Stimulated activated CD8-positive, alpha-beta memory T cell treated with anti-CD3 and anti-CD28 coated beads, Interleukin-12 subunit alpha, Interleukin-12 subunit beta, amount 100 ng/mL, for 4 hours (primary cell): Measurements from ENCODE around the gene DCP1A.
"Not testable (repeated sequence)": the region's sequence is repeated elsewhere in the genome, so short reads cannot be mapped to it uniquely, and the experiment has no call there.

Experiments used
- DNase-seq: peaks from one replicate; pipeline ENCODE4 v3.0.0-alpha.2; 2020; ENCODE audit warnings: low read depth

The DCP1A gene

GRCh38 chr3:53328746-53329145, 18.6 kb downstream of the DCP1A start:
- no peak for DNase-seq

DNA sequence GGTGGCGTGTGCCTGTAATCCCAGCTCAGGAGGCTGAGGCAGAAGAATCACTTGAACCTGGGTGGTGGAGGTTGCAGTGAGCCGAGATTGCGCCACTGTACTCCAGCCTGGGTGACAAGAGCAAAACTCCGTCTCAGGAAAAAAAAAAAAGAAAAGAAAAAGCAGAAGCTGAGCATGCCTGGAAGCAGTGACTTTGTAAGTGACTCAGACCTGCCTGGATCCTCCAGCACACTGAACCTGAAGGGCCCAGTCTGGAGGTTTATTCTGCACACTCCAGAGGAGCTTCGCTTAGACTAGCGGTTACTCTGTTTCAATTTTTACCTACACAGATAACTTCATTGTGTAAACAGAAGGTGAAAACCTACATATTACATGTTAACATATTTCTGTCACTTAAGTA, 19.4 kb downstream of the DCP1A start:
- DNase-seq = not testable (repeated sequence)

DNA sequence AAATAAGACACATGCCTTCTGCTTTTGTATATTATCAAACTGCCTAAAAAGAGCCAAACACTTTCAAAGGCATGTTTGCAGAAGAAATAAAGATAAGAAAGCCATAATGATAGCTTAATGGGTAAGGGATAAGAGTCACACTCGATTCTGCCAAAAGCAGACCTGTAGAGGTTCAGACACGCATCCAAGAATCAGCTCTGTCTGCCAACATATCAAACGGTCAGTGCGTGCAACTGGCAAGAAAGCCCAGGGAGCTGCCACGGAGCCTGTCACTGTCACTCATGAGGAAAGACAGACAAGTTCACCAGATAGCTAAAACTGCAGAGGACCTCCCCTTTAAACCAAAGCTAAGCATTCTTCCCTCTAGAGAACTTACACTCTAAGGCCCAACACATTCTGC, 23.2 kb downstream of the DCP1A start:
- DNase-seq = no peak

GRCh38 chr3:53320697-53321096, 26.6 kb downstream of the DCP1A start:
- no peak for DNase-seq

- no peak for DNase-seq
These were observed 28.8 kb downstream of the DCP1A start for GRCh38 chr3:53318522-53318921.

GRCh38 chr3:53312832-53313231, 34.5 kb downstream of the DCP1A start:
- DNase-seq = no peak

DNA sequence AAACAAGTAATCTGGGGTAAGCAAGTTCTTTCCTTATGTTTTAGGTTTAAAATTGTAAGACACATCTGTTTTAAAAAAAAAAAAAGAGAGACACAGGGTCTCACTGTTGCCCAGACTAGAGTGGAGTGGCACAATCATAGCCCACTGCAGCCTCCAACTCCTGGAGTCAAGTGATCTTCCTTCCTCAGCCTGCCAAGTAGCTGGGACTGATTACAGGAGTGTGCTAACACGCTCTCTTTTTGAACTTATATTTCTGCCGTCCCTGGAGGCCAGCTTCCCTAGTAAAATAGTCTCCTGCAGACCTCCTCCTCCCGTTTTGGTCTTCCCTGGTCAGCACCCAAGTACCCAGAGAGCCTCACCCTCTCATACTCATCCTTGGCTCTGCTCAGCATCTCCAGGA, 35.5 kb downstream of the DCP1A start:
- no peak for DNase-seq

GRCh38 chr3:53303957-53304356, 43.4 kb downstream of the DCP1A start:
- no peak for DNase-seq

DNA sequence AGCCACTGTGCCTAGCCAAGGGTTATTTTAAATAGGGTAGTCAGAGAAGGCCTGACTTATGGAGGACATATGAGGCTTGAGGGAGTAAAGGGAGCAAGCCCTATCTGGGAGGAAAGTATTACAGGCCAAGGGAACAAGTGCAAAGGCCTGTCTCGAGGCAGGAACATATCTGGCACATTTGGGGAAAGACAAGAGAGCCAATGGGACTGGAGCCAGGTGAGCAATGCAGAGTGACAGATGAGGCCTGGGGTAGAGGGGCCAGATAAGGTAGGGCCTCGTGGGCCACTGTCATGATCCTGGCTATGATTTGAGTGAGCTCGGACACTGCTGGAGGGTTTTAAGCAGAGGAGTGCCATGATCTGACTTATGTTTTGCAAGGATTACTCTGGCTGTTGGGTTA, 43.8 kb downstream of the DCP1A start:
- no peak for DNase-seq

- no peak for DNase-seq
These were observed 46.5 kb downstream of the DCP1A start for GRCh38 chr3:53300826-53301225.

GRCh38 chr3:53299611-53300023, 47.7 kb downstream of the DCP1A start:
- DNase-seq = not testable (repeated sequence)

DNA sequence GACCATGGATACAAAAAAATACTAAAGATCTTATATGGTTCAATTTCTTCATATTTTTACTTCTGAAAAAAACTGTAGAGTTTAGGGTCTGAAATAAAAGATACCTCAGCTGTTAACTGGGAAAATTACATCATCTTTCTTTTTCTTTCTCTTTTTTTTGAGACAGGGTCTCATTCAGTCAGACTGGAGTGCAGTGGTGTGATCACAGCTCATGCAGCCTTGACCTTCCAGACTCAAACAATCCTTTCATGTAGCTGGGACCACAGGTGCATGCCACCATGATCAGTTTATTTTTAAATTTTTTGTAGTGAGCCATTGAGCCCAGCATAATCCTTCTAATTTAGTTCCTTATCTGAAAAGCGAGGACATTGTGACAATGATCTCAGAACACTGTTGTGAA, 51.9 kb downstream of the DCP1A start:
- no peak for DNase-seq

DNA sequence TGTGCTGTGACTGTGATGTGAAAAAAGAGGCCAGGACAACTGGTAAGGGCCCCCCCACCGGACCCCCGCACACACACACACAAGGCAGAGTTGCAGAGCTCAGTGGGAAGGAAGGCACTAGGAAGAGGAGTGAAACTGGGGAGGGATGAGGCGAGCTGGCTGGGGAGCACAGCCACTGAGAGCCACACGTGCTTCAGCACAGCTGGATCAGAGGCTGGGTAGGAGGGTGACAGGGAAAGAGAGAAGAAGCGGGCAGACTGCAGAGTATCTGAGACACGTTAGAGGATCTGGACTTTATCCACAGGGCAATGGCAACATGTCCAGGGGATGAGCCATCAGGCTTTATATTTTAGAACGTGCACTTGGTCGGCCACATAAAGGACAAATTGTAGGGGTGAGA, 53.5 kb downstream of the DCP1A start:
- DNase-seq = no peak

DNA sequence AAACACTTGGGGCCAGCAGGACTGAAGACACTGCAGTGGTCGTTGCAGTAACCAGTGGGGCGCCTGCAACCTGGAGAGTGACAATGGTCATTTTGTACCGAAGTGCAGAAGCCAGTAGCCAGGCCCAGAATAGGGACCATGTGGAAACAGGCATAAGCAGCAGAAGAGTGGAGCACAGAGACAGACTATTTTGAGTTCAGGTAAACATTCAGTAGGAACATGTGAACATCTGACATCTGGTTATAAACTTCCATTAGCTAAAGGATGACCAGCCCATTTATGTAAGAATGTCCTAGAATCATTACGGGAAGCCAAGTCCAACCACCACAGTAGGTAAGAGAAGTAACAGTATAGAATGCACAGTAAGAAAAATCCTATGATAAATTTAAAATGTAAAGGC, 59.1 kb downstream of the DCP1A start:
- DNase-seq = no peak

DNA sequence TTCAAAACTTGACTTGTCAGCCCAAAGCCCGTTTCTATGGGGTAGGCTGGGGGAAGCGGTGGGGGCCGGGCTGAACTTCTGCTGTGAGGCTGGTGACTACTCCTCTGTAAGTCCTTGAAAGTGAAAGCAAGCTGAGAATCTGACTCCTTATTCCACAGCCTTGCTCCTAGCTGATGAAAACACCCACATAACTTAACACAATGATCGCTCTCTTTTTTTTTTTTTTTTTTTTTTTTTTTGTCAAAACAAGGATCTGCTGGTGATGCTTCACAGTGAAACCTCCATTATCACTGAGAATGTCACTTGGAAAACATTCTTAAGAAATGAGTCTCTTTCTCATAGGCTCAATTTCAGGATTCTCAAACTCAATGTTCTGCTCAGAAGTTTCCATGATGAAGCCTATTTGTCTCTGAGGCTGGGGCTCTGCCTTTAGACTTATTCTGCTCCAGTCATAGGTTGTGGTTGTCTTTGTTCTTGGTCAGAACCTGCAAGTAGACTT, 60.2 kb downstream of the DCP1A start:
- DNase-seq = no peak

- no peak for DNase-seq
These were observed 60.6 kb downstream of the DCP1A start for GRCh38 chr3:53286727-53287126.

- DNase-seq = no peak
These were observed 64.8 kb downstream of the DCP1A start for GRCh38 chr3:53282581-53282980.

GRCh38 chr3:53278667-53279066, 68.7 kb downstream of the DCP1A start:
- no peak for DNase-seq

- DNase-seq = no peak
These were observed 72.3 kb downstream of the DCP1A start for GRCh38 chr3:53274938-53275605.

- no peak for DNase-seq
These were observed 74.1 kb downstream of the DCP1A start for GRCh38 chr3:53273146-53273670.

DNA sequence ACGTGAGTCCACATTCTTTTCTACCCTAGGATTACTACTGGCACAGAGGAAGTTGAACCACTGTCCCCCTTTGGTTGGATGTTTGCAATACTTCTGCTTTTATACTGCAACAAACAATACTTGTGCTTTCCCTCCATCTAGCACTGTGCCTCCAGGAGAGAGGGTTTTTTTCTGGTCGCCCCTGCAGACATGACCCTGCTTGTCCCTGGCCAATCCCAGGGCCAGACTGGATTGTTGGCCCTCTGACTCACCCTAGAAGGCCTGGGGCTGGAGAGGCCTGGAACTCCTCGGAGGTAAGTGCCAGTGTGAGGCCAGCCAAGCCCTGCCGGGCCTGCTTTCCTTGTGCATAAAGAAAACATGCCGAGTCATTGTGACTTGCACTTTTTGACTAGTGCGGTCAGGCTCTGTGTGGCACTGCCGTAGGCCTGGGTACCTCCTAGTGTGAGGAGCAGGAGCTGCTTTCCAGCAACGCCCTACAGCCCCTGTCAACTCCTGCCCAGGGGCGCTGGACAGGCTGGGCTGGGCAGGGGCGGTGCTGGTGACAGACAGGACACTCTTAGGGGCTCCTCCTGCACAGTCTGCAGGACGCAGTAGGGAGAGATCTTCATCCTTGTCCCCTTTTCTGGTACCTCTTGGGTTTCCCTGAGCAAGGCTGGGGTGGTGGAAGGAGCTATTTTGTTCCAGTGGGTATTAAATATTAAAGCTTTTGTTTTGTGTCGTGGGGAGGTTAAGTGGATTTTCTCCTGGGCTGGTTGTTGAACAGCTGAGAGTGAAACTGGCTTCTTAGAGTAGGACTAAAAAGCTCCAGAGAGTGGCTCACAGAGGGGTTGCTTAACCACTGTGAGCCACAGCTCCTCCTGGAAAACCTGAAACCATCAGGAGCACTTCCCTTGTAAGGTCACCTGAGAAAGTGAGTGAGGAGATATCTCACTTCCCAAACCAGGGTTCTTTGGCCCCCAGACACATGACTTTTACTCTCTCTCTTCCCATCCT, 77.2 kb downstream of the DCP1A start:
- no peak for DNase-seq

GRCh38 chr3:53269193-53269592, 78.2 kb downstream of the DCP1A start:
- DNase-seq = not testable (repeated sequence)

DNA sequence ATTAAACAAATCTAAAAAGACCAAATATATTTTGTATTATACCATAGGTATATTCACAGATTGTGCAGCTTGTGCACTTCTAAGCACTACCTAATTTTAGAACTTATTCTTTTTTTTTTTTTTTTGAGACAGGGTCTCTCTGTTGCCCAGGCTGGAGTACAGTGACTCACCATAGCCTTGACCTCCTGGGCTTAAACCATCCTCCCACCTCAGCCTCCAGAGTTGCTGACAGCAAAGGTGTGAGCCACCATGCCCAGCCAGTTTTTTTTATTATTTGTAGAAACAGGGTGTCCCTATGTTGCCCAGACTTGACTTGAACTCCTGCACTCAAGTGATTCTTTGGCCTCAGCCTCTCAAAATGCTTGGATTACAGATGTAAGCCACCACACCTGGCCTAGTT, 79.6 kb downstream of the DCP1A start:
- DNase-seq = no peak
